Right lobe of liver (tissue), 4 donors: ENCODE data around the gene CDH4.

Experiments used
- POLR2A ChIP-seq: fragments of 450-650 bp; IDR thresholded peaks from one replicate; pipeline ENCODE4 v1.6.1; 2017; ENCODE audit warnings: antibody characterized with exemption, mild to moderate bottlenecking
- TF ChIP-seq, protein P1 (sequence below), 4 donors: fragments of 200-600 bp in 3 of 4; fragments of 450-650 bp in 1 of 4; IDR thresholded peaks; one replicate each; pipeline versions ENCODE4 v1.5.1 to v1.8.0; 2016 to 2022; ENCODE audit warnings: antibody characterized with exemption in 4 of 4, mild to moderate bottlenecking in 2 of 4
- donor health status: DM: no; HTN: no; CAD: no.
- donor health status: DM: no; HTN: no; CAD: no.
- donor health status: DM: no; HTN: yes; CAD: no.

- TF ChIP-seq POLR2A, result no peak
- TF ChIP-seq, protein P1, sequence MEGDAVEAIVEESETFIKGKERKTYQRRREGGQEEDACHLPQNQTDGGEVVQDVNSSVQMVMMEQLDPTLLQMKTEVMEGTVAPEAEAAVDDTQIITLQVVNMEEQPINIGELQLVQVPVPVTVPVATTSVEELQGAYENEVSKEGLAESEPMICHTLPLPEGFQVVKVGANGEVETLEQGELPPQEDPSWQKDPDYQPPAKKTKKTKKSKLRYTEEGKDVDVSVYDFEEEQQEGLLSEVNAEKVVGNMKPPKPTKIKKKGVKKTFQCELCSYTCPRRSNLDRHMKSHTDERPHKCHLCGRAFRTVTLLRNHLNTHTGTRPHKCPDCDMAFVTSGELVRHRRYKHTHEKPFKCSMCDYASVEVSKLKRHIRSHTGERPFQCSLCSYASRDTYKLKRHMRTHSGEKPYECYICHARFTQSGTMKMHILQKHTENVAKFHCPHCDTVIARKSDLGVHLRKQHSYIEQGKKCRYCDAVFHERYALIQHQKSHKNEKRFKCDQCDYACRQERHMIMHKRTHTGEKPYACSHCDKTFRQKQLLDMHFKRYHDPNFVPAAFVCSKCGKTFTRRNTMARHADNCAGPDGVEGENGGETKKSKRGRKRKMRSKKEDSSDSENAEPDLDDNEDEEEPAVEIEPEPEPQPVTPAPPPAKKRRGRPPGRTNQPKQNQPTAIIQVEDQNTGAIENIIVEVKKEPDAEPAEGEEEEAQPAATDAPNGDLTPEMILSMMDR (IDR thresholded peaks at IDR 0.05), result no peak
Observed at GRCh38 chr20:61832181-61832580, 580.1 kb downstream of the CDH4 start.
